Measurements from ENCODE around the gene GCC2.

Gene GCC2

GRCh38 chr2:108441712-108442111, 7.3 kb upstream of the GCC2 start:
- TF ChIP-seq POLR2AphosphoS5 (IDR thresholded peaks at IDR 0.05; ENCODE audit: low read depth, low read length) (no peak), FOXP2 (optimal IDR thresholded peaks at IDR 0.05; ENCODE audit: borderline replicate concordance, extremely low read depth, extremely low read length, insufficient read depth) (no peak), TAF1 (IDR thresholded peaks at IDR 0.05; ENCODE audit: borderline replicate concordance, insufficient read depth, low read length) (no peak), REST (IDR thresholded peaks at IDR 0.05; ENCODE audit: insufficient read depth in 1 of 2, low read depth in 2 of 2, low read length in 2 of 2) (no peak), SIN3A (IDR thresholded peaks at IDR 0.05; ENCODE audit: borderline replicate concordance, insufficient read depth, low read length) (no peak)

GRCh38 chr2:108444941-108445840, 3.8 kb upstream of the GCC2 start:
- TF ChIP-seq FOXP2 (optimal IDR thresholded peaks at IDR 0.05; ENCODE audit: borderline replicate concordance, extremely low read depth, extremely low read length, insufficient read depth) (no peak), SIN3A (IDR thresholded peaks at IDR 0.05; ENCODE audit: borderline replicate concordance, insufficient read depth, low read length) (no peak), TAF1 (IDR thresholded peaks at IDR 0.05; ENCODE audit: borderline replicate concordance, insufficient read depth, low read length) (no peak), POLR2AphosphoS5 (IDR thresholded peaks at IDR 0.05; ENCODE audit: low read depth, low read length) (no peak), REST (IDR thresholded peaks at IDR 0.05; ENCODE audit: insufficient read depth in 1 of 2, low read depth in 2 of 2, low read length in 2 of 2) (no peak)

DNA sequence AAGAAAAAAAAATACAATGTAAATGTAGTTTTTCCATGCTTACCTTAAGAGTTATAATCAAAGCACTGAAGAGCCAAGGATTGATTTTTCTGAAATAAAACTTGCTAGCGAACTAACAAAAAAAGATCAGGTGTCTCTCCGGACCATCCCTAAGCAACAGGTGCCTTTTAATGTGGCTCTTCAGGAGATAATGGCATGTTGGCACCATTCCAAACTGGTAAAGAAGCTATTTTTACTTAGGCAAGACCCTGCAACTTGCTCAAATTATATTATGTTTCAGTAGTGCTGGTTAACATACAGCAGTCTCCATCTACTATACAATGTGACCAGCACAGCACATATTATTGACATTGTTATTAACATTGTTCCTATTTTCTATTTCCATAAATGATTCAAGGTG, 2.3 kb upstream of the GCC2 start:
- no peak for TF ChIP-seq REST (IDR thresholded peaks at IDR 0.05; ENCODE audit: insufficient read depth in 1 of 2, low read depth in 2 of 2, low read length in 2 of 2)
- TF ChIP-seq SIN3A (IDR thresholded peaks at IDR 0.05; ENCODE audit: borderline replicate concordance, insufficient read depth, low read length), result no peak
- no peak for TF ChIP-seq FOXP2 (optimal IDR thresholded peaks at IDR 0.05; ENCODE audit: borderline replicate concordance, extremely low read depth, extremely low read length, insufficient read depth)
- no peak for TF ChIP-seq TAF1 (IDR thresholded peaks at IDR 0.05; ENCODE audit: borderline replicate concordance, insufficient read depth, low read length)
- TF ChIP-seq POLR2AphosphoS5 (IDR thresholded peaks at IDR 0.05; ENCODE audit: low read depth, low read length), result no peak

- TF ChIP-seq POLR2AphosphoS5 (IDR thresholded peaks at IDR 0.05; ENCODE audit: low read depth, low read length) (no peak), SIN3A (IDR thresholded peaks at IDR 0.05; ENCODE audit: borderline replicate concordance, insufficient read depth, low read length) (no peak)
Observed at GRCh38 chr2:108447947-108448677, 894 bp upstream of the GCC2 start.

DNA sequence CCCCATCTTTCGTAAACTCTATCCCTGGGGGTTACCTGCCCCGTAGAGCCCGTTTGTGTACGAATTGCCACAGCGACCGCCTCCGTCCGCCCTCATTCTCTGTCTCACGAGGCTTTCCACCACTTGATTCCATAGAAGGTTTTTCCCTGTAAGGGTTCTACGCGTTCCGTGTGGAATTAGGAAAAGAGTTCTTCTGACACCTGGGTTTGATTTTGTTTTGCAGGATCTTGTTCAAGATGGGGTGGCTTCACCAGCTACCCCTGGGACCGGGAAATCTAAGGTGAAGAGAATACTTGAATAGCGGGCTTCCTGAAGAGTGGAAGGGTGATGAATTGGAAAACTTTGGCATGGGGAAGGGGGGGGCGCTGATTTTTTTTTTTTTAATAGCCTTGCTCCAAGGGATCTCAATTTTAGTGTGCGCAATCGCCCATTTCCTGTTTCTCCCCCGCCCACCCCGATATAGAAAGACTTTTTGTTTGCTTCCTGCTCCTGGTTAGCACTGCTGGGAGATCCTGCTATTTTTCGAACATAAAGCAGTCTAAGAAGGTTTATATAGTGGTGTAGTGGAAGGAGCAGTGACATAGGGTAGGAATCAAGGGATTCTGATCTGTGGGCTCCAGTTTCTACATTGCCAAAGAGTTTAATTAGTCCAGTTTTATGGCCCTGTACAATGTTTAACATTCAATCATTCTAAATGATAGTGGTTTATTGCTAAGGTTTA, 564 bp downstream of the GCC2 start:
- TF ChIP-seq SIN3A (IDR thresholded peaks at IDR 0.05; ENCODE audit: borderline replicate concordance, insufficient read depth, low read length) (no peak), TAF1 (IDR thresholded peaks at IDR 0.05; ENCODE audit: borderline replicate concordance, insufficient read depth, low read length) (no peak), REST (IDR thresholded peaks at IDR 0.05; ENCODE audit: insufficient read depth in 1 of 2, low read depth in 2 of 2, low read length in 2 of 2) (no peak), POLR2AphosphoS5 (IDR thresholded peaks at IDR 0.05; ENCODE audit: low read depth, low read length) (no peak; the same call in 1 of the 2 replicates), FOXP2 (optimal IDR thresholded peaks at IDR 0.05; ENCODE audit: borderline replicate concordance, extremely low read depth, extremely low read length, insufficient read depth) (no peak)
